HL-60 (cell line): ENCODE results near the gene SEC22C.

ENCODE experiments used
- GABPA ChIP-seq: IDR thresholded peaks from 2 replicates; pipeline ENCODE4 v1.6.1; 2012; ENCODE audit warnings: low read depth
- POLR2AphosphoS5 ChIP-seq: IDR thresholded peaks from 2 replicates; pipeline ENCODE4 v1.6.1; 2012; ENCODE audit warnings: low read depth
- TF ChIP-seq, protein P1 (sequence below): IDR thresholded peaks from 2 replicates; pipeline ENCODE4 v1.6.1; 2012; ENCODE audit warnings: low read depth; ENCODE audit not compliant: insufficient replicate concordance
- TF ChIP-seq, protein P2 (sequence below): IDR thresholded peaks from one replicate; pipeline ENCODE4 v1.5.1; 2011; ENCODE audit warnings: low read length, control low read depth, inconsistent platforms; ENCODE audit not compliant: insufficient read depth

DNA sequence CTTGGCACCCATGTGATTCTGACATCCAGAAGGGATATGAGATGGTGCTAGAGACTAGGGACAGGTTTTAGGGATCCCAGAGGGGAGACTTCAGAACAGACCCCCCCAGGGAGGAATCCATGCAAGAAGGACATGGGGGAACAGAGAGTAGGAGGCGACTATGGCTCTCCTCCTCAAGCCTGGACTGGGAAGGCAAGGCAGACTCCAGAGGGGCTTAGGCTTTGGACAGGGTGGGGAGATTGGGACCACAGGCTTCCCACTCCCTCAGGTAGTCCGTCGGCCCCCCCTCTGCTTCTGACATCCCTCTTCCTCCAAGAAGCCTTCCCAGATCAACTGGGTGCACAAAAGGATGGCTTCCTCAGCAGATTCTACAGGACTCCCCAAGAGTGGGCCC is 82.3 kb downstream of the SEC22C start:
- TF ChIP-seq, protein P1, sequence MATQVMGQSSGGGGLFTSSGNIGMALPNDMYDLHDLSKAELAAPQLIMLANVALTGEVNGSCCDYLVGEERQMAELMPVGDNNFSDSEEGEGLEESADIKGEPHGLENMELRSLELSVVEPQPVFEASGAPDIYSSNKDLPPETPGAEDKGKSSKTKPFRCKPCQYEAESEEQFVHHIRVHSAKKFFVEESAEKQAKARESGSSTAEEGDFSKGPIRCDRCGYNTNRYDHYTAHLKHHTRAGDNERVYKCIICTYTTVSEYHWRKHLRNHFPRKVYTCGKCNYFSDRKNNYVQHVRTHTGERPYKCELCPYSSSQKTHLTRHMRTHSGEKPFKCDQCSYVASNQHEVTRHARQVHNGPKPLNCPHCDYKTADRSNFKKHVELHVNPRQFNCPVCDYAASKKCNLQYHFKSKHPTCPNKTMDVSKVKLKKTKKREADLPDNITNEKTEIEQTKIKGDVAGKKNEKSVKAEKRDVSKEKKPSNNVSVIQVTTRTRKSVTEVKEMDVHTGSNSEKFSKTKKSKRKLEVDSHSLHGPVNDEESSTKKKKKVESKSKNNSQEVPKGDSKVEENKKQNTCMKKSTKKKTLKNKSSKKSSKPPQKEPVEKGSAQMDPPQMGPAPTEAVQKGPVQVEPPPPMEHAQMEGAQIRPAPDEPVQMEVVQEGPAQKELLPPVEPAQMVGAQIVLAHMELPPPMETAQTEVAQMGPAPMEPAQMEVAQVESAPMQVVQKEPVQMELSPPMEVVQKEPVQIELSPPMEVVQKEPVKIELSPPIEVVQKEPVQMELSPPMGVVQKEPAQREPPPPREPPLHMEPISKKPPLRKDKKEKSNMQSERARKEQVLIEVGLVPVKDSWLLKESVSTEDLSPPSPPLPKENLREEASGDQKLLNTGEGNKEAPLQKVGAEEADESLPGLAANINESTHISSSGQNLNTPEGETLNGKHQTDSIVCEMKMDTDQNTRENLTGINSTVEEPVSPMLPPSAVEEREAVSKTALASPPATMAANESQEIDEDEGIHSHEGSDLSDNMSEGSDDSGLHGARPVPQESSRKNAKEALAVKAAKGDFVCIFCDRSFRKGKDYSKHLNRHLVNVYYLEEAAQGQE, result no peak
- TF ChIP-seq, protein P2, sequence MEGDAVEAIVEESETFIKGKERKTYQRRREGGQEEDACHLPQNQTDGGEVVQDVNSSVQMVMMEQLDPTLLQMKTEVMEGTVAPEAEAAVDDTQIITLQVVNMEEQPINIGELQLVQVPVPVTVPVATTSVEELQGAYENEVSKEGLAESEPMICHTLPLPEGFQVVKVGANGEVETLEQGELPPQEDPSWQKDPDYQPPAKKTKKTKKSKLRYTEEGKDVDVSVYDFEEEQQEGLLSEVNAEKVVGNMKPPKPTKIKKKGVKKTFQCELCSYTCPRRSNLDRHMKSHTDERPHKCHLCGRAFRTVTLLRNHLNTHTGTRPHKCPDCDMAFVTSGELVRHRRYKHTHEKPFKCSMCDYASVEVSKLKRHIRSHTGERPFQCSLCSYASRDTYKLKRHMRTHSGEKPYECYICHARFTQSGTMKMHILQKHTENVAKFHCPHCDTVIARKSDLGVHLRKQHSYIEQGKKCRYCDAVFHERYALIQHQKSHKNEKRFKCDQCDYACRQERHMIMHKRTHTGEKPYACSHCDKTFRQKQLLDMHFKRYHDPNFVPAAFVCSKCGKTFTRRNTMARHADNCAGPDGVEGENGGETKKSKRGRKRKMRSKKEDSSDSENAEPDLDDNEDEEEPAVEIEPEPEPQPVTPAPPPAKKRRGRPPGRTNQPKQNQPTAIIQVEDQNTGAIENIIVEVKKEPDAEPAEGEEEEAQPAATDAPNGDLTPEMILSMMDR, result no peak
- no peak for TF ChIP-seq POLR2AphosphoS5
- TF ChIP-seq GABPA, result no peak
